Vagina (tissue), 1 donor: ENCODE data around the gene APLN. TPM values are rescaled to one million over a fixed set of nuclear protein-coding genes. Genes with fewer than 3 reads are reported as not detected.

Source experiments
- total RNA-seq: library from RNA; depleted of rRNA; stranded (reverse); fragments of >200 nt; gene quantifications from one replicate; pipeline ENCODE4 v1.2.3, GENCODE V29; 2016

The APLN gene
- total RNA-seq, 1 donor from 2014 or later = not detected

Other genes starting within 250 kb of the APLN start
- 26.8 TPM for gene SMARCA1, start 131.5 kb downstream of the APLN start, total RNA-seq
- 14.5 TPM for gene OCRL, start 114.7 kb downstream of the APLN start, total RNA-seq
- gene XPNPEP2, start 84.0 kb upstream of the APLN start, total RNA-seq = 22.3 TPM
- 14.0 TPM for gene SASH3, start 125.0 kb upstream of the APLN start, total RNA-seq
- gene ZDHHC9, start 188.9 kb upstream of the APLN start, total RNA-seq = 19.2 TPM